Keratinocyte (primary cell): Measurements from ENCODE around the gene FANCD2OS.

Source experiments
- CTCF ChIP-seq, 3 experiments: IDR thresholded peaks in 1 of 3; conservative IDR thresholded peaks in 1 of 3; optimal IDR thresholded peaks in 1 of 3; 2 replicates in 2 of 3; 3 replicates in 1 of 3; pipeline versions ENCODE3 to v1.5.1; 2011; ENCODE audit warnings: low read length in 3 of 3, mild to moderate bottlenecking in 3 of 3, moderate library complexity in 2 of 3, control low read depth in 1 of 3, inconsistent platforms in 1 of 3; ENCODE audit not compliant: insufficient read depth in 2 of 3; ENCODE audit errors: extremely low read depth in 1 of 3
- EZH2 ChIP-seq: IDR thresholded peaks from one replicate; pipeline ENCODE4 v1.6.1; 2012; ENCODE audit warnings: inconsistent platforms, mild to moderate bottlenecking, low read length, moderate library complexity

GRCh38 chr3:10149226-10149625 lies 41.2 kb upstream of the FANCD2OS start:
- TF ChIP-seq CTCF (optimal IDR thresholded peaks at IDR 0.05 in 1 of 3, IDR thresholded peaks at IDR 0.05 in 1 of 3, conservative IDR thresholded peaks at IDR 0.05 in 1 of 3; ENCODE audit: extremely low read depth in 1 of 3, insufficient read depth in 2 of 3, low read length in 3 of 3) (no peak), EZH2 (no peak)
